ENCODE results near the gene CCNB1IP1.

GRCh38 chr14:20329355-20329754 lies 3.7 kb downstream of the CCNB1IP1 start:
- TF ChIP-seq EZH2phosphoT487 (IDR thresholded peaks at IDR 0.05; ENCODE audit: insufficient read depth, low read depth): no peak
- no peak for TF ChIP-seq EZH2 (IDR thresholded peaks at IDR 0.05; ENCODE audit: insufficient read depth, poor library complexity, severe bottlenecking)
